ENCODE measurements around the gene PDXP. TPM values are rescaled to one million over a fixed set of nuclear protein-coding genes. Genes with fewer than 3 reads are reported as not detected.

The PDXP gene
- total and polyA plus RNA-seq, 2 of the 13 experiments (the other 11 are each of a cell fraction or from before 2014, with no cell fraction given) = 58.2 to 70.6 TPM

DNA sequence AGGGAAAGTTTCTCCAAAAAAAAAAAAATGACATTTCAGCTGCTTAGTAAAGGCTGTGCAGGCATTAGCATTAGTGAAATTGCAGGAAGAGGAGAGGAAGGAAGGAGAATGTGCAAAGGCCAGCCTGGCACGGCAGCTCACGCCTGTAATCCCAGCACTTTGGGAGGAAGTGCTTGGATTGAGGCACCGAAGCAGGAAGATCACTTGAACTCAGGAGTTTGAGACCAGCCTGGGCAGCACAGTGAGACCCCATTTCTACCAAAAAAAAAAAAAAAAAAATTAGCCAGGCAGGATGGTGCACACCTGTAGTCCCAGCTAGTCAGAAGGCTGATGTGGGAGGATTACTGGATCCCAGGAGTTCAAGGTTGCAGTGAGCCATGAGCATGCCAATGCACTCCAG is 46.1 kb downstream of the PDXP start:
- no peak overlapping the region for H3K4me3 ChIP-seq (replicated peaks in 1 of 3; ENCODE audit: insufficient read depth in 1 of 3, low read depth in 2 of 3, low read length in 3 of 3)
- FAIRE-seq (no peak), ATAC-seq (no peak), DNase-seq (ENCODE audit: low spot score) (no peak)
- no peak overlapping the region for H3K9ac ChIP-seq (ENCODE audit: insufficient read depth, low read depth, low read length)
- TF ChIP-seq ZSCAN5A (CRISPR knock-in tag; IDR thresholded peaks at IDR 0.05; ENCODE audit: borderline replicate concordance) = no peak
- TF ChIP-seq ZNF121 (CRISPR knock-in tag; IDR thresholded peaks at IDR 0.05) = peak; percentile 78
- H3K36me3 ChIP-seq (replicated peaks in 1 of 2; ENCODE audit: control insufficient read depth in 1 of 2, insufficient read depth in 2 of 2, low read length in 2 of 2) = peaks cover 0 to 2% of the 10 kb centered on the region in 2 experiments; a peak in 1 of 5 replicates
- H3K27ac ChIP-seq (ENCODE audit: extremely low read length, insufficient read depth, low read length) = no peak overlapping the region
- H3K79me2 ChIP-seq (ENCODE audit: insufficient read depth, low read length) = no peaks in the 10 kb centered on the region
- POLR2A ChIA-PET = no interaction called here
- intact Hi-C loops (cut with micrococcal nuclease; ENCODE audit: unreplicated experiment) = no loop called here
- no TSS peak for BruUV-seq (replicated peaks)
- no peaks in the 10 kb centered on the region for H3K4me1 ChIP-seq (ENCODE audit: insufficient read depth, low read length)
- no peak overlapping the region for H3K4me2 ChIP-seq (ENCODE audit: low read depth, low read length)
- no peaks in the 10 kb centered on the region for H3K27me3 ChIP-seq (ENCODE audit: control insufficient read depth in 1 of 2, insufficient read depth in 2 of 2, low read length in 2 of 2)
- no peaks in the 10 kb centered on the region for H4K20me1 ChIP-seq (ENCODE audit: insufficient read depth, low read length)
- CTCF ChIA-PET (ENCODE audit: low intra/inter-chr PET ratio, low total read pairs) = no interaction called here
- no peak overlapping the region for H2AFZ ChIP-seq (ENCODE audit: low read length)
- no peaks in the 10 kb centered on the region for H3K9me3 ChIP-seq (ENCODE audit: low read length)
- WGBS (ENCODE audit: low lambda C conversion rate) = 92% methylated on average over 3 of the region's 3 CpGs
- in situ Hi-C loops (cut with HindIII; ENCODE audit: extremely low pct_ligation_motif_present, low pct_unique_long_range_greater_than_20kb) = no loop called here

DNA sequence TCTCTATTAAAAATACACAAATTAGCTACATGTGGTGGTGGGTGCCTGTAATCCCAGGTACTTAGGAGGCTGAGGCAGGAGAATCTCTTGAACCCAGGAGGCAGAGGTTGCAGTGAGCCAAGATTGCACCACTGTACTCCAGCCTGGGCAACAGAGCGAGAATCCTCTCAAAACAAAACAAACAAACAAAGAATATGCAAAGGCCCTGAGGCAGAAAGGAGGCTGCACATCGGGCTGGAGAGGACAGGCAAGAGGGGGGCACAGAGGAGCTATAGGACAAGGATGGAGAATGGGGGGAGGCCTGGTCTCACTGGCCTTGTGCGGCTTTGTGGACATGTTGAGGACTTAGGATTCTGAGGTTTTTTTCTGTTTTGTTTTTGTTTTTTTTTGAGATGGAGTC is 46.7 kb downstream of the PDXP start:
- H4K20me1 ChIP-seq (ENCODE audit: insufficient read depth, low read length) = no peaks in the 10 kb centered on the region
- POLR2A ChIA-PET = no interaction called here
- TF ChIP-seq ZNF383 (CRISPR knock-in tag; IDR thresholded peaks at IDR 0.05; ENCODE audit: borderline replicate concordance) (no peak), SMC3 (IDR thresholded peaks at IDR 0.05; ENCODE audit: low read length) (no peak), ATF4 (CRISPR knock-in tag; IDR thresholded peaks at IDR 0.05) (no peak), SNAPC2 (CRISPR knock-in tag; IDR thresholded peaks at IDR 0.05) (no peak), ZNF891 (CRISPR knock-in tag; IDR thresholded peaks at IDR 0.05) (no peak)
- TF ChIP-seq, protein P1, sequence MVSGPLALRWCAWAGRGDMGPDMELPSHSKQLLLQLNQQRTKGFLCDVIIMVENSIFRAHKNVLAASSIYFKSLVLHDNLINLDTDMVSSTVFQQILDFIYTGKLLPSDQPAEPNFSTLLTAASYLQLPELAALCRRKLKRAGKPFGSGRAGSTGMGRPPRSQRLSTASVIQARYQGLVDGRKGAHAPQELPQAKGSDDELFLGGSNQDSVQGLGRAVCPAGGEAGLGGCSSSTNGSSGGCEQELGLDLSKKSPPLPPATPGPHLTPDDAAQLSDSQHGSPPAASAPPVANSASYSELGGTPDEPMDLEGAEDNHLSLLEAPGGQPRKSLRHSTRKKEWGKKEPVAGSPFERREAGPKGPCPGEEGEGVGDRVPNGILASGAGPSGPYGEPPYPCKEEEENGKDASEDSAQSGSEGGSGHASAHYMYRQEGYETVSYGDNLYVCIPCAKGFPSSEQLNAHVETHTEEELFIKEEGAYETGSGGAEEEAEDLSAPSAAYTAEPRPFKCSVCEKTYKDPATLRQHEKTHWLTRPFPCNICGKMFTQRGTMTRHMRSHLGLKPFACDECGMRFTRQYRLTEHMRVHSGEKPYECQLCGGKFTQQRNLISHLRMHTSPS (CRISPR knock-in tag; IDR thresholded peaks at IDR 0.05; ENCODE audit: low read depth) = no peak
- TF ChIP-seq, protein P2, sequence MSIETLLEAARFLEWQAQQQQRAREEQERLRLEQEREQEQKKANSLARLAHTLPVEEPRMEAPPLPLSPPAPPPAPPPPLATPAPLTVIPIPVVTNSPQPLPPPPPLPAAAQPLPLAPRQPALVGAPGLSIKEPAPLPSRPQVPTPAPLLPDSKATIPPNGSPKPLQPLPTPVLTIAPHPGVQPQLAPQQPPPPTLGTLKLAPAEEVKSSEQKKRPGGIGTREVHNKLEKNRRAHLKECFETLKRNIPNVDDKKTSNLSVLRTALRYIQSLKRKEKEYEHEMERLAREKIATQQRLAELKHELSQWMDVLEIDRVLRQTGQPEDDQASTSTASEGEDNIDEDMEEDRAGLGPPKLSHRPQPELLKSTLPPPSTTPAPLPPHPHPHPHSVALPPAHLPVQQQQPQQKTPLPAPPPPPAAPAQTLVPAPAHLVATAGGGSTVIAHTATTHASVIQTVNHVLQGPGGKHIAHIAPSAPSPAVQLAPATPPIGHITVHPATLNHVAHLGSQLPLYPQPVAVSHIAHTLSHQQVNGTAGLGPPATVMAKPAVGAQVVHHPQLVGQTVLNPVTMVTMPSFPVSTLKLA (IDR thresholded peaks at IDR 0.05) = no peak
- TF ChIP-seq, protein P3, sequence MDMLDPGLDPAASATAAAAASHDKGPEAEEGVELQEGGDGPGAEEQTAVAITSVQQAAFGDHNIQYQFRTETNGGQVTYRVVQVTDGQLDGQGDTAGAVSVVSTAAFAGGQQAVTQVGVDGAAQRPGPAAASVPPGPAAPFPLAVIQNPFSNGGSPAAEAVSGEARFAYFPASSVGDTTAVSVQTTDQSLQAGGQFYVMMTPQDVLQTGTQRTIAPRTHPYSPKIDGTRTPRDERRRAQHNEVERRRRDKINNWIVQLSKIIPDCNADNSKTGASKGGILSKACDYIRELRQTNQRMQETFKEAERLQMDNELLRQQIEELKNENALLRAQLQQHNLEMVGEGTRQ (IDR thresholded peaks at IDR 0.05; ENCODE audit: low read depth, low read length) = no peak
- TF ChIP-seq, protein P3 (CRISPR knock-in tag; IDR thresholded peaks at IDR 0.05; ENCODE audit: borderline replicate concordance) = no peak

More for the DNA sequence above, 46.7 kb downstream of the PDXP start:
- no peaks in the 10 kb centered on the region for H3K9me3 ChIP-seq (ENCODE audit: low read length)
- DNase-seq (ENCODE audit: low spot score) (no peak), ATAC-seq (no peak), FAIRE-seq (no peak)
- no peak overlapping the region for H2AFZ ChIP-seq (ENCODE audit: low read length)
- BruUV-seq (replicated peaks) = no TSS peak
- H3K9ac ChIP-seq (ENCODE audit: insufficient read depth, low read depth, low read length) = no peak overlapping the region
- H3K27me3 ChIP-seq (ENCODE audit: control insufficient read depth in 1 of 2, insufficient read depth in 2 of 2, low read length in 2 of 2) = no peaks in the 10 kb centered on the region
- no peak overlapping the region for H3K4me3 ChIP-seq (replicated peaks in 1 of 3; ENCODE audit: insufficient read depth in 1 of 3, low read depth in 2 of 3, low read length in 3 of 3)
- no peak overlapping the region for H3K4me2 ChIP-seq (ENCODE audit: low read depth, low read length)
- CTCF ChIA-PET (ENCODE audit: low intra/inter-chr PET ratio, low total read pairs) = no interaction called here
- H3K4me1 ChIP-seq (ENCODE audit: insufficient read depth, low read length) = no peaks in the 10 kb centered on the region
- in situ Hi-C loops (cut with HindIII; ENCODE audit: extremely low pct_ligation_motif_present, low pct_unique_long_range_greater_than_20kb) (no loop called here), intact Hi-C loops (cut with micrococcal nuclease; ENCODE audit: unreplicated experiment) (no loop called here)
- H3K36me3 ChIP-seq (replicated peaks in 1 of 2; ENCODE audit: control insufficient read depth in 1 of 2, insufficient read depth in 2 of 2, low read length in 2 of 2) = peaks cover 0 to 2% of the 10 kb centered on the region in 2 experiments; a peak in 1 of 5 replicates
- no peak overlapping the region for H3K27ac ChIP-seq (ENCODE audit: extremely low read length, insufficient read depth, low read length)
- 93% methylated on average over 3 of the region's 3 CpGs for WGBS (ENCODE audit: low lambda C conversion rate)
- no peaks in the 10 kb centered on the region for H3K79me2 ChIP-seq (ENCODE audit: insufficient read depth, low read length)

All from HepG2 (cell line).